ENCODE measurements around the gene NCAPD2.
"Not testable (repeated sequence)": the region's sequence is repeated elsewhere in the genome, so short reads cannot be mapped to it uniquely, and the experiment has no call there.

GRCh38 chr12:6497291-6497690, 3.4 kb downstream of the NCAPD2 start:
- TF ChIP-seq CTCF (conservative IDR thresholded peaks at IDR 0.05 in 1 of 2, IDR thresholded peaks at IDR 0.05 in 1 of 2; ENCODE audit: extremely low read depth in 1 of 2, insufficient read depth in 1 of 2, low read depth in 1 of 2, low read length in 2 of 2); EZH2 (IDR thresholded peaks at IDR 0.05; ENCODE audit: borderline replicate concordance, low read length): not testable (repeated sequence)

All from mammary epithelial cell (primary cell).